MM.1S (cell line): ENCODE results near the gene CHST11.

Source experiments
- CTCF ChIP-seq: fragments of 300-600 bp; sonication (generic); IDR thresholded peaks from 2 replicates; pipeline ENCODE4 v1.5.1; 2016; ENCODE audit warnings: antibody characterized with exemption, low read length, mixed read lengths
- EZH2 ChIP-seq: fragments of 300-600 bp; sonication (generic); optimal IDR thresholded peaks from 2 replicates; pipeline ENCODE3; 2017; ENCODE audit warnings: low read depth, mild to moderate bottlenecking, antibody characterized with exemption, low read length, mixed read lengths
- EZH2phosphoT487 ChIP-seq: fragments of 300-600 bp; sonication (generic); IDR thresholded peaks from 2 replicates; pipeline ENCODE4 v1.6.1; 2018; ENCODE audit warnings: antibody characterized with exemption, low read length

- no peak for TF ChIP-seq EZH2phosphoT487
- no peak for TF ChIP-seq CTCF
- no peak for TF ChIP-seq EZH2
These were observed 256.2 kb downstream of the CHST11 start for GRCh38 chr12:104712968-104713367.
